Stimulated activated memory B cell treated with anti-CD40 and anti-IgM and Interleukin-4, amounts not matched to agents 10 μg/mL and 1 μg/mL and 100 μg/mL, for 72 hours (primary cell): ENCODE results near the gene C1orf167.

Experiments used
- ATAC-seq: fragments of 150-1000 bp; cut with Tn5 transposase; 2 replicates; pipeline ENCODE4 v1.10.0; 2021
- H3K27ac Mint-ChIP-seq: one replicate; pipeline ENCODE4 v1.8.0; 2022; ENCODE audit warnings: mild to moderate bottlenecking, mixed read lengths
- H3K27me3 Mint-ChIP-seq: one replicate; pipeline ENCODE4 v1.8.0; 2022; ENCODE audit warnings: mixed read lengths
- H3K36me3 Mint-ChIP-seq: one replicate; pipeline ENCODE4 v1.8.0; 2022; ENCODE audit warnings: mixed read lengths
- H3K4me1 Mint-ChIP-seq: one replicate; pipeline ENCODE4 v1.8.0; 2022; ENCODE audit warnings: mixed read lengths
- H3K4me3 Mint-ChIP-seq: one replicate; pipeline ENCODE4 v1.8.0; 2022; ENCODE audit warnings: mild to moderate bottlenecking, moderate library complexity, mixed read lengths
- H3K9me3 Mint-ChIP-seq: one replicate; pipeline ENCODE4 v1.8.0; 2022; ENCODE audit warnings: mixed read lengths

The C1orf167 gene, protein sequence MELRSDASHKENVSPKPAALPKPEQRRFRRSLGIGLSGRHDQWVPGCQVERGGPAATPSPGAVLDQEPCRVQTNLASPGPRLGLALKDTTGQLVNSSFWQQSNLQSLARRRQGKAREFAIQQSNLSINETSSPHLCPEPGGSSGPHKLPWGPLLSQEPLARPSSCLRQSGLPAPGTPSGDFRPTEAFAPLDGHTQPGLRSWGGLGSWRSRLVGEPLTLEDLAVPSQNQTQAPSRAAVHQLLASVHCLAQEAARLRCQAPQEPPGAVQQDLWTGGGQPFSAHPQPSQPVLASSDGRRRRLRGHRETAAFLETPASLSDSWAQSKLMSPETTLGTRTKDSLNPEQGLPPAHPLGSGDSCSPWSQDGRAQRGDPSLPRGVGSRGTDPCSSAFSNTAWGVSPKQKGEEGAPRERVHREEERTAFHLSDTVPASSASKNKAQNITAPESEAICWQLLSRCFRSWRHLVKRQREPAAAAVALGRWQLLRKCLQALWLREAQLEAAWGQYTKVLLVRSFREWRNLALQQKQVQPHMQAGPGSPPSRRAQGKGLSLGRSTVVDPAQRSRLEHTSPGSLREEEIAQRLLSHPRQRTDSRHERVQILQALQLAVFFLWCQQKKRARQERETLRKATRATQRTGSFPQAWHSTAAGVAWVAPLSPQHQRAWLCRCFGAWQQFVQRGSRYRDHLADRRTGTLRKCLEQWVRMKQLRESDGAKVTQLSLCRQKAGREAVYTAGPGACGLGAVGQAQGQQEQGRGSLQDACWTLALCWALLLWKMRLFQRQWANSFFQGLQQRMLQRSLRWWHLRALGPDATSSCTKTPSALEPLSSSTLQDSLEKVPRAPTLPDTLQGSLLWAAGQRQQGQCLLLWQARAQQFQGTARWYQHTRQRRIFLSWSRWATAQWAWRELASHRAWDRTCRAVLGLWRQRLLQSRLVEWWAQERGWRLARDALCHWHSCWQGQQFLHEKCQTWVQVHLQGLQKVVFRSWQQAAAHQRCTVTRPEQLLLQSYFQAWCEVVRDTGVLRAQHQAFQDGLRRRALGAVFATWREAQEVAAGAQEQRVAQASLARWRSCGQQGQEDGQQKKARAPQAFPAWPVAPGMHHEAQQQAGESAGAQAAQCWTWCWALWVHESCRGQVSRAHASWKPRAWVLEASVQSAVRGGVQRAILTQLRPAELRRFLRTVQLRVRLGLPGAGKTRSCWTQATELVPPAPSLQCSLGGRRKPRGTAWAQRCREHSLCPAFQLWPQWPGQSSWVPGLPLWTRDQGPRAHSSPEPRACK (N-terminal part only)

DNA sequence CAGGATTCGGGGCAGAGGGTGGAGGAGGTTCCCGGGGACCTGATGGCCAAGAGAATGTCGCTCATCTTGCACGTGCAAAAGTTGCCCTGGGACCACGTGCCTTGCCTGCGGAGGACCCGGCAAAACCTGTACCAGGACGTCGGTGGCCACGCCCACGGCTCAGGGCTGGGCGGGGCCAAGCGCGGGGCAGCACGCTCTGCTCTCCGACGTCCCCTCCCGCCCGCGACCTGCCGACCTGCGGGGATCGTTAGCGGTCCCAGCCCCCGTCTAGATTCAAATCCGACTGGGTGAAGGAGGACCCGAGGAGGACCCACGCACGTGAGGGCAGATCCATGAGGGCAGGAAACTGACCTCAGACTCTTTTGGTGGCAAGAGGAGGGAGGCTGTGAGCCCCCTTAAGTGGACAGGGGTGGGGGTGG is at the start of gene C1orf167:
TSS of gene C1orf167 (plus strand) at position 206 of the 419 bp plus-strand sequence. CDS start 2,208 bp downstream, outside the sequence.
- H3K27ac Mint-ChIP-seq: no peak within 1 kb of the TSS
- no peak for ATAC-seq
- H3K4me3 Mint-ChIP-seq: no peak within 1 kb of the TSS

GRCh38 chr1:11712285-11712684 is 49.7 kb upstream of the C1orf167 start:
- no peaks in the 10 kb centered on the region for H3K36me3 Mint-ChIP-seq
- no peak overlapping the region for H3K4me3 Mint-ChIP-seq
- peaks cover 5% of the 10 kb centered on the region for H3K4me1 Mint-ChIP-seq
- H3K27me3 Mint-ChIP-seq: peaks cover 31% of the 10 kb centered on the region
- H3K27ac Mint-ChIP-seq: no peak overlapping the region
- H3K9me3 Mint-ChIP-seq: no peaks in the 10 kb centered on the region
- no peak for ATAC-seq

More for the DNA sequence above, at the start of gene C1orf167:
- no peaks in the 10 kb centered on the region for H3K9me3 Mint-ChIP-seq
- peaks cover 69% of the 10 kb centered on the region for H3K27me3 Mint-ChIP-seq
- H3K4me1 Mint-ChIP-seq: no peaks in the 10 kb centered on the region
- H3K36me3 Mint-ChIP-seq: no peaks in the 10 kb centered on the region

DNA sequence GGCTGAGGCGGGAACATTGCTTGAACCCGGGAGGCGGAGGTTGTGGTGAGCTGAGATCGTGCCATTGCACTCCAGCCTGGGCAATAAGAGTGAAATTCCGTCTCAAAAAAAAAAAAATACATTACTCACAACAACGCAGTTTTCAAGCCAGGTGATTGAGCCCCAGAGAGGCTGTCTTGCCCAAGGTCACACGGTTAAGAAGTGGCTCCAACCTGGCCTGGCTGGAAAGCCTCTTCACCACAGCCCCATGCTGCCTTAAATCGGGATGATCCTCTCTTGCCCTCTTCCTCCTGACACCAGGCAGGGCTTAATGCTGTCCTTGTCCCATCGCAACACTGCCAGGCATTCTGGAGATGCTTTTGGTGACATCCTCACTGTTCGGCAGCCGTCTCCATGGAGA is 48.9 kb upstream of the C1orf167 start:
- Mint-ChIP-seq H3K27me3 (peaks cover 22% of the 10 kb centered on the region), H3K4me3 (no peak overlapping the region), H3K36me3 (no peaks in the 10 kb centered on the region), H3K9me3 (no peaks in the 10 kb centered on the region), H3K27ac (no peak overlapping the region), H3K4me1 (peaks cover 5% of the 10 kb centered on the region)
- ATAC-seq: no peak

GRCh38 chr1:11714831-11715575 is 47.0 kb upstream of the C1orf167 start:
- H3K9me3 Mint-ChIP-seq: no peaks in the 10 kb centered on the region
- H3K27me3 Mint-ChIP-seq: peaks cover 3% of the 10 kb centered on the region
- H3K36me3 Mint-ChIP-seq: no peaks in the 10 kb centered on the region
- H3K4me1 Mint-ChIP-seq: peaks cover 12% of the 10 kb centered on the region
- H3K4me3 Mint-ChIP-seq: no peak overlapping the region
- H3K27ac Mint-ChIP-seq: no peak overlapping the region
- no peak for ATAC-seq

GRCh38 chr1:11719313-11720032 is 42.5 kb upstream of the C1orf167 start:
- H3K9me3 Mint-ChIP-seq: no peaks in the 10 kb centered on the region

GRCh38 chr1:11720033-11720376 is 42.0 kb upstream of the C1orf167 start:
- no peak for ATAC-seq
- H3K4me1 Mint-ChIP-seq: peaks cover 12% of the 10 kb centered on the region
- peak overlapping the region; percentile 83 for H3K4me3 Mint-ChIP-seq
- no peaks in the 10 kb centered on the region for H3K27me3 Mint-ChIP-seq
- H3K27ac Mint-ChIP-seq: peak overlapping the region; percentile 93
- H3K36me3 Mint-ChIP-seq: no peaks in the 10 kb centered on the region
- no peaks in the 10 kb centered on the region for H3K9me3 Mint-ChIP-seq

More at GRCh38 chr1:11719313-11720032, 42.5 kb upstream of the C1orf167 start:
- H3K27ac Mint-ChIP-seq: peak overlapping the region; percentile 93
- H3K4me1 Mint-ChIP-seq: peaks cover 12% of the 10 kb centered on the region
- H3K36me3 Mint-ChIP-seq: no peaks in the 10 kb centered on the region
- peak; percentile 90 for ATAC-seq
- no peaks in the 10 kb centered on the region for H3K27me3 Mint-ChIP-seq
- H3K4me3 Mint-ChIP-seq: peak overlapping the region; percentile 83

DNA sequence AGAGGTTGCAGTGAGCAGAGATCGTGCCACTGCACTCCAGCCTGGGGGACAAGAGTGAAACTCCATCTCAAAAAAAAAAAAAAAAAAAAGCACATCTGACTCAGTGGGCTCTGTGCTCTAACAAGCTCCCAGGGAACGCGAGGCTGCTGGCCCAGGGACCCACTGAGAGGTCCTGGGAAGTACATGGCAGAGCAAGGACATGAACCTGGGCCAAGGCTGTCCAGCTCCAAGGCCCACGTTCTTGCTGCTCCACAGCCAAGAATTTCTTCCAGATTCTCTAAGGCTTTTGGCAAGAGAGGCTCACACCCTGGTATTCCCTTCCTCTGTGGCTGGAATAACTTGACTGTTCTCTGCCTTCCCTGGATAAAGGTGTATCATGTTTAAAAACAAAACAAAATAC is 41.5 kb upstream of the C1orf167 start:
- Mint-ChIP-seq H3K9me3 (no peaks in the 10 kb centered on the region), H3K36me3 (no peaks in the 10 kb centered on the region), H3K27ac (no peak overlapping the region), H3K27me3 (no peaks in the 10 kb centered on the region), H3K4me3 (no peak overlapping the region), H3K4me1 (peaks cover 16% of the 10 kb centered on the region)
- ATAC-seq: no peak

GRCh38 chr1:11721311-11721710 is 40.7 kb upstream of the C1orf167 start:
- H3K9me3 Mint-ChIP-seq: no peaks in the 10 kb centered on the region
- ATAC-seq: no peak
- no peaks in the 10 kb centered on the region for H3K36me3 Mint-ChIP-seq
- no peak overlapping the region for H3K4me3 Mint-ChIP-seq
- H3K27ac Mint-ChIP-seq: no peak overlapping the region
- H3K27me3 Mint-ChIP-seq: no peaks in the 10 kb centered on the region
- H3K4me1 Mint-ChIP-seq: peaks cover 22% of the 10 kb centered on the region

DNA sequence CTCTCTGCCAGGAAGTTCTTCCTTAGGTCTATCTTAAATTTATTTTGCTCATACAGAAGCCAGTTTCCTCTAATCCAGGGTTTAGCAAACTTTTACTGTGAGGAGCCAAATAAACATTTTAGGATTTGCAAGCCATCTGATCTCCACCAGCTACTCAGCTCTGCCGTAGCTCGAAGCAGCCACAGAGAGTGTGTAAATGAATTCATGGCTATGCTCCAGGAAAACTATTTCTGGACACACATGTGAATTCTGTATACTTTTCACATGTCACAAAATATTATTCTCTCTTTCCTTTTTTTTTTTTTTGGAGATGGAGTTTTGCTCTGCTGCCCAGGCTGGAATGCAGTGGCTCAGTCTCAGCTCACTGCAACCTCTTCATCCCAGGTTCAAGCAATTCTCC is 39.5 kb upstream of the C1orf167 start:
- Mint-ChIP-seq H3K4me3 (no peak overlapping the region), H3K4me1 (peaks cover 22% of the 10 kb centered on the region), H3K27me3 (no peaks in the 10 kb centered on the region), H3K27ac (no peak overlapping the region), H3K9me3 (no peaks in the 10 kb centered on the region), H3K36me3 (no peaks in the 10 kb centered on the region)
- ATAC-seq: no peak

DNA sequence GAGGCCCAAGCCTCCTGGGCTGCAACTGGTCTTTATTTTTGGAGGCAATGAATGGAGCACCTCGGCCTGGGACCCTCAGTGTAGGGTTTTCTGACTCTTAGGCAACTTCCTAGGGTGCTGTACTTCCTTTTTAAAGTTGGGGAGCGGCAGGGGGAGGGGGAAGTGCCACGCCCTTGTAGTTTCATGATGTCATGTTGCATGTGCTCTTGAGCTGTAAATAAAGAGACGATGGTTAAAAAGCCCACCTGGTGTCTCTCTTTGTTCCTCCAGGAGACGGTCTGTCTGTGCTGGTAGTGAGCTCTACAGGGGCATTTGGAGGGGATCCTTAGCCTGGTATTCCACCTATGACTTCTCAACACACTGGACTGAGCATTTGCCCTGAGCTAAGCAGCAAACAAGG is 36.4 kb upstream of the C1orf167 start:
- Mint-ChIP-seq H3K27ac (no peak overlapping the region), H3K4me3 (no peak overlapping the region), H3K9me3 (no peaks in the 10 kb centered on the region), H3K27me3 (no peaks in the 10 kb centered on the region), H3K36me3 (no peaks in the 10 kb centered on the region), H3K4me1 (peaks cover 25% of the 10 kb centered on the region)
- ATAC-seq: no peak

GRCh38 chr1:11727119-11727518 is 34.9 kb upstream of the C1orf167 start:
- no peak overlapping the region for H3K4me3 Mint-ChIP-seq
- peaks cover 33% of the 10 kb centered on the region for H3K4me1 Mint-ChIP-seq
- H3K9me3 Mint-ChIP-seq: no peaks in the 10 kb centered on the region
- no peaks in the 10 kb centered on the region for H3K27me3 Mint-ChIP-seq
- no peaks in the 10 kb centered on the region for H3K36me3 Mint-ChIP-seq
- no peak for ATAC-seq
- no peak overlapping the region for H3K27ac Mint-ChIP-seq

DNA sequence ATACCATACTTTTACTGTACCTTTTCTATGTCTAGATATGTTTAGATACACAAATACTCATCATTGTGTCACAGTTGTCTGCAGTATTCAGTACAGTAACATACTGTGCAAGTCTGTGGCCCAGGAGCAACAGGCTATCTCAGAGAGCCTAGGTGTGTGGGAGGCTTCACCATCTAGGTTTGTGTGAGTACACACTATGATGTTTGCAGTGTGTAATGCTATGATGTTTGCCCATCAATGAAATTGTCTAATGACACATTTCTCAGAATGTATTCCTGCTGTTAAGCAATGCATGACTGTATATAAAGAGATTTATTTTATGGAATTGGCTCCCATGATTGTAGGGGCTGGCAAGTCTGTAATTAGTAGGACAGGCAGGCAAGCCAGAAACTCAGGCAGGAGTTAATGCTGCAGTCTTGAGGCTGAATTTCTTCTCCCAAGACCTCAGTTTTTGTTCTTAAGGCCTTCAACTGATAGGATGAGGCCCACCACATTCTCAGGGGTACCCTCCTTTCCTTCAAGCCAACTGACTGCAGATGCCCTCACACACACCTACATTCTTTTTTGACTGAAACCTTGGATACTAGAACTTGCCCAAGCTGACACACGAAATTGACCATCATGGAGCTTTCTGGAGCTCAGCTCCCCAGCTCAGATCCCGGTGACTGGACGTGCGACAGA is 33.7 kb upstream of the C1orf167 start:
- Mint-ChIP-seq H3K4me1 (peaks cover 35% of the 10 kb centered on the region), H3K27me3 (no peaks in the 10 kb centered on the region), H3K27ac (no peak overlapping the region), H3K4me3 (no peak overlapping the region), H3K36me3 (no peaks in the 10 kb centered on the region), H3K9me3 (no peaks in the 10 kb centered on the region)
- no peak for ATAC-seq

DNA sequence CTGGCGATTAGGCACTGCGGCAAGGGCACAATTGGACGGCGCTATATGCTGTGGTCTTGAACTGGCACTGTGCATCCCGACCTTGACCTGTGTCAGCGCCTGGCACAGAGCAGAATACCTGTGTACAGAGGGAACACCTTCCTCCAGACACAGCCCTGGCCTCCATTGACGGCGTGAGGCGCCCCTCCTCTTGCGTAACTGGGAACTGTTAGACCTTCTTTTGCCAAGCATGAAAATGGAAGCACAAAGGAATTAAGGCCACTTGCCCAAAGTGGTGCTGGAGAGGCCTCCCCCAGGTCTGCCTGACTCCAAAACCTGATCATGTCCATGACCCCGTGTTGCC is 32.9 kb upstream of the C1orf167 start:
- Mint-ChIP-seq H3K4me3 (no peak overlapping the region), H3K27ac (peak overlapping the region; percentile 73), H3K27me3 (no peaks in the 10 kb centered on the region), H3K9me3 (no peaks in the 10 kb centered on the region), H3K36me3 (no peaks in the 10 kb centered on the region), H3K4me1 (peaks cover 35% of the 10 kb centered on the region)
- no peak for ATAC-seq
